Gastroesophageal sphincter (tissue), 4 donors: ENCODE data around the gene RPL10. TPM values are rescaled to one million over a fixed set of nuclear protein-coding genes. Genes with fewer than 3 reads are reported as not detected.
A peak's percentile ranks its signal among the peaks of the same experiment; 100 is the strongest.

Experiments
- ATAC-seq: fragments of 150-250 bp; one replicate; pipeline ENCODE4 v1.9.1; 2016; ENCODE audit warnings: mild to moderate bottlenecking, moderate library complexity
- H3K27ac ChIP-seq, 4 donors: fragments of 200-600 bp; sonication (generic) in 3 of 4; 1 replicate in 3 of 4; 2 replicates in 1 of 4; pipeline ENCODE4 v1.5.1; 2016 to 2019
- H3K27me3 ChIP-seq: fragments of 200-600 bp; sonication (generic); one replicate; pipeline ENCODE4 v1.5.1; 2019
- H3K36me3 ChIP-seq, 2 donors: fragments of 200-600 bp; sonication (generic); one replicate each; pipeline ENCODE4 v1.5.1; 2019; ENCODE audit warnings: control low read depth in 1 of 2
- H3K4me1 ChIP-seq, 3 donors: fragments of 200-600 bp; sonication (generic); 1 replicate in 2 of 3; 2 replicates in 1 of 3; pipeline ENCODE4 v1.5.1; 2016 to 2019; ENCODE audit warnings: control low read depth in 2 of 3
- H3K4me3 ChIP-seq, 2 donors: fragments of 200-600 bp; sonication (generic); one replicate each; pipeline ENCODE4 v1.5.1; 2019; ENCODE audit warnings: mild to moderate bottlenecking in 1 of 2, moderate library complexity in 1 of 2
- H3K9me3 ChIP-seq, 3 donors: fragments of 200-600 bp; sonication (generic); one replicate each; pipeline ENCODE4 v1.5.1; 2017 to 2019; ENCODE audit warnings: control low read depth in 2 of 3
- EP300 ChIP-seq: sonication (generic); formaldehyde crosslinking; IDR thresholded peaks from one replicate; pipeline ENCODE4 v1.6.1; 2017; ENCODE audit warnings: antibody characterized with exemption, mild to moderate bottlenecking
- POLR2A ChIP-seq, 2 donors: fragments of 450-650 bp; IDR thresholded peaks; one replicate each; pipeline ENCODE4 v1.6.1; 2017; ENCODE audit warnings: antibody characterized with exemption in 2 of 2, mild to moderate bottlenecking in 2 of 2, moderate library complexity in 1 of 2
- POLR2AphosphoS5 ChIP-seq: sonication (generic); formaldehyde crosslinking; IDR thresholded peaks from one replicate; pipeline ENCODE4 v1.6.1; 2017; ENCODE audit warnings: antibody characterized with exemption
- WGBS, 2 donors: methylation state at CpG; one replicate each; pipeline ENCODE4 v1.1.5; 2018; ENCODE audit warnings: low coverage in 1 of 2; 5-methylcytosine and 5-hydroxymethylcytosine counted together
- total RNA-seq, 4 donors: library from RNA; depleted of rRNA; stranded (reverse); fragments of >200 nt; gene quantifications; one replicate each; pipeline ENCODE4 v1.1.0, GENCODE V29; 2016
- TF ChIP-seq, protein P1 (sequence below), 4 experiments: fragments of 200-600 bp in 2 of 4; fragments of 450-650 bp in 2 of 4; sonication (generic) in 1 of 4; IDR thresholded peaks; one replicate each; pipeline ENCODE4 v1.5.1; 2017 to 2019; ENCODE audit warnings: antibody characterized with exemption in 4 of 4, mild to moderate bottlenecking in 2 of 4, moderate library complexity in 2 of 4

RPL10 gene
- total RNA-seq, 4 donors from 2014 or later = 3,970 to 7,427 (median 5,392) TPM

- no peaks in the 10 kb centered on the region for H3K9me3 ChIP-seq
- H3K4me1 ChIP-seq = peaks cover 0 to 87% (median 0%) of the 10 kb centered on the region in 3 donors
- no peak for ATAC-seq
- peak overlapping the region; percentile 76 to 99 (median 94) for H3K27ac ChIP-seq
- no peaks in the 10 kb centered on the region for H3K27me3 ChIP-seq
- no CpG with 5 or more reads among the region's 30 CpGs for WGBS, 2 donors
- no peak overlapping the region for H3K4me3 ChIP-seq
- TF ChIP-seq POLR2AphosphoS5 = peak; percentile 3
- no peak for TF ChIP-seq POLR2A (IDR thresholded peaks at IDR 0.05)
- H3K36me3 ChIP-seq = peaks cover 0 to 94% of the 10 kb centered on the region in 2 donors
These were observed 36.0 kb upstream of the RPL10 start for GRCh38 chrX:154362085-154362742.

DNA sequence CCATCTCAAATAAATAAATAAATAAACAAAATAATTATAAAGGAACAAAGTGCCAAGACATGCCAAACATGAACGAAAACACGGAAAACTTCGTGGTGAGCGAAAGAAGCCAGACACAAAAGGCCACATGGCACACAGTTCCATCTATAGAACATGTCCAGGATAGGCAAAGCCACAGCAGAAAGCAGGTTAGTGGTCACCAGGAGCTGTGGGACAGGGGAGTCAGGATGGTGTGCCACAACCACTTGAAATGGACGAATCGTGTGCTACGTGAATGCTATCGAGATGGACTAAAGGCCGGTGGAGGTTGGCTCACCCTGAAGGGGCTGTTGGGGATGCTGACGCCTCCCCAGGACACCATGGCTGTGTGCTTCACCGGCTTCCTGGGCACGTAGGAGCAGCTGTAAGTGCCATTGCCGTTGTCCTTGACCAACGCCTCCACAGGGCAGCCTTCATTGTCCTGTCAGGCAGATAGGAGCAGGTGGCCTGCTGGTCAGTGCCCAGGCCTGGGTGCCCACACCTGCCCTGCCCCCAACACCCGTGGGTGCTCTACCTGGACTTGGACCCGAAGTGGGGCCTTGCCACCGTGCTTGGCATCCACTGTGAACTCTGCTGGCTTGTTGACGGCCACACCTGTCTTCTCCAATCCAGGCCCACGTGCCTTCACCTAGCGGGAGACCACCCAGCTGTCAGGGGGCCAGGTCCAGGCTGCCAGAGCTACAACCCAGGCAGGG is 34.3 kb upstream of the RPL10 start:
- WGBS, 2 donors = 24% methylated on average over 3 of the region's 20 CpGs; no CpG with 5 or more reads in 1 of the 2 donors
- Histone ChIP-seq H3K36me3 (peaks cover 0 to 86% of the 10 kb centered on the region in 2 donors), H3K4me1 (peaks cover 0 to 87% (median 11%) of the 10 kb centered on the region in 3 donors), H3K27me3 (no peaks in the 10 kb centered on the region), H3K27ac (peak overlapping the region; percentile 94 to 99 (median 96)), H3K4me3 (no peak overlapping the region), H3K9me3 (no peaks in the 10 kb centered on the region)
- TF ChIP-seq POLR2AphosphoS5 (peak; percentile 21), EP300 (no peak), POLR2A (IDR thresholded peaks at IDR 0.05) (no peak)
- TF ChIP-seq, protein P1, sequence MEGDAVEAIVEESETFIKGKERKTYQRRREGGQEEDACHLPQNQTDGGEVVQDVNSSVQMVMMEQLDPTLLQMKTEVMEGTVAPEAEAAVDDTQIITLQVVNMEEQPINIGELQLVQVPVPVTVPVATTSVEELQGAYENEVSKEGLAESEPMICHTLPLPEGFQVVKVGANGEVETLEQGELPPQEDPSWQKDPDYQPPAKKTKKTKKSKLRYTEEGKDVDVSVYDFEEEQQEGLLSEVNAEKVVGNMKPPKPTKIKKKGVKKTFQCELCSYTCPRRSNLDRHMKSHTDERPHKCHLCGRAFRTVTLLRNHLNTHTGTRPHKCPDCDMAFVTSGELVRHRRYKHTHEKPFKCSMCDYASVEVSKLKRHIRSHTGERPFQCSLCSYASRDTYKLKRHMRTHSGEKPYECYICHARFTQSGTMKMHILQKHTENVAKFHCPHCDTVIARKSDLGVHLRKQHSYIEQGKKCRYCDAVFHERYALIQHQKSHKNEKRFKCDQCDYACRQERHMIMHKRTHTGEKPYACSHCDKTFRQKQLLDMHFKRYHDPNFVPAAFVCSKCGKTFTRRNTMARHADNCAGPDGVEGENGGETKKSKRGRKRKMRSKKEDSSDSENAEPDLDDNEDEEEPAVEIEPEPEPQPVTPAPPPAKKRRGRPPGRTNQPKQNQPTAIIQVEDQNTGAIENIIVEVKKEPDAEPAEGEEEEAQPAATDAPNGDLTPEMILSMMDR (IDR thresholded peaks at IDR 0.05) = no peak
- ATAC-seq = no peak

DNA sequence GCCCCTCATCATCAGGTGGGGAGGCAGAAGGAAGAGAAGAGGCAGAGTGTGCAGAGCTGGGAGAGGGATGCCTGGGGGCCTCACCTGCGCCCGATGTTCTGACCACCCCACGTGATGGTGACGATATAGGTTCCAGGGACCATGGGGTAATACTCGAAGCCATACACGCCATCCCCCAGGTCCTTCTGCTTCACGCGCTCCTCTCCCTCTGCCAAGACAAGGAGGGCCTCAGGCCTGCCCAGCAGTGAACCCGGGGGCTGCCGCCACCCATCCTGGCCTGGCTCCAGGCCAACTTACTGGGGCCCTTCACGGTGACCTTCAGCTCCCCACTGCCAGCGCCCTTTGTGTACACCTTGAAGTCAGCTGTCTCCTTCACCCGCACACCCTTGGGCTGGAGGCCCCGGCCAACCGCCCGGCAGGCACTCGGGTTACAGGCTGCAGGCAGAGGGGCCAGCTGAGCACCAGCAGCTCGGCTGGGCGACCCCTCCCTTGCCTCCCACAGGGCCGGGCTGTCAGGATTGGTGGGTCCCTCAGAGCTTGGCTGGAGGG is 33.1 kb upstream of the RPL10 start:
- Histone ChIP-seq H3K9me3 (no peaks in the 10 kb centered on the region), H3K36me3 (peaks cover 0 to 76% of the 10 kb centered on the region in 2 donors), H3K27me3 (no peaks in the 10 kb centered on the region), H3K27ac (peak overlapping the region; percentile 94 to 99 (median 96)), H3K4me1 (peaks cover 0 to 80% (median 11%) of the 10 kb centered on the region in 3 donors), H3K4me3 (peak overlapping the region in 1 of 2 donors; percentile 74)
- no CpG with 5 or more reads among the region's 20 CpGs for WGBS, 2 donors
- no peak for ATAC-seq
- TF ChIP-seq, protein P1 (IDR thresholded peaks at IDR 0.05) = no peak
- TF ChIP-seq POLR2AphosphoS5 (peak; percentile 14), POLR2A (IDR thresholded peaks at IDR 0.05) (no peak), EP300 (no peak)

GRCh38 chrX:154365997-154366665 is 32.0 kb upstream of the RPL10 start:
- Histone ChIP-seq H3K4me1 (peaks cover 0 to 79% (median 11%) of the 10 kb centered on the region in 3 donors), H3K4me3 (peak overlapping the region in 1 of 2 donors; percentile 74), H3K27ac (peak overlapping the region; percentile 94 to 99 (median 96)), H3K27me3 (no peaks in the 10 kb centered on the region), H3K36me3 (peaks cover 0 to 79% of the 10 kb centered on the region in 2 donors), H3K9me3 (no peaks in the 10 kb centered on the region)
- no peak for TF ChIP-seq EP300
- TF ChIP-seq POLR2AphosphoS5 = peak; percentile 40
- no peak for ATAC-seq
- 67% methylated on average over 1 of the region's 32 CpGs; no CpG with 5 or more reads in 1 of the 2 donors for WGBS, 2 donors

DNA sequence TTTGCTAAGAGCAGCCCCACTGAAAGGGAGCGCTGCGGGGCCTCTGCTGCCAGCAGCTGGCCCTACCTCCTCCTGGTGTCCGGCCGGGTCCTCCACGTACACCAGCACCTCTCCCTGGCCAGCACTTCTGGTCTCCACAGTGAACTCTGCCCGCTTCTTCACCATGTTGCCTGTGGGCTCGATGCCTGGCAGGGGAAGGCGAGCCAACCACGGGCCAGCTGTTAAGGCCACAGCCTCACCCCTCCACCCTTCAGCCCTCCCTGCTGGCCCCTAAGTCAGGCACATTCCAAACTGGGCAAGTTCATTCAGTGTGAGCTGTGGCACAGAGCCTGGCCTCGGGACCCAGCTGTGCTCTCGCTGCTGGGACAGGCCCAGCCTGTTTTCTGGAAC is 31.5 kb upstream of the RPL10 start:
- WGBS, 2 donors = 73% methylated on average over 3 of the region's 11 CpGs; no CpG with 5 or more reads in 1 of the 2 donors
- ATAC-seq = no peak
- Histone ChIP-seq H3K9me3 (no peaks in the 10 kb centered on the region), H3K36me3 (peaks cover 0 to 74% of the 10 kb centered on the region in 2 donors), H3K27ac (peak overlapping the region; percentile 94 to 99 (median 96)), H3K4me3 (peak overlapping the region in 1 of 2 donors; percentile 74), H3K4me1 (peaks cover 0 to 74% (median 11%) of the 10 kb centered on the region in 3 donors), H3K27me3 (no peaks in the 10 kb centered on the region)
- TF ChIP-seq POLR2AphosphoS5 (peak; percentile 42), EP300 (no peak)
